Measurements from ENCODE around the gene TMX3.

DNA sequence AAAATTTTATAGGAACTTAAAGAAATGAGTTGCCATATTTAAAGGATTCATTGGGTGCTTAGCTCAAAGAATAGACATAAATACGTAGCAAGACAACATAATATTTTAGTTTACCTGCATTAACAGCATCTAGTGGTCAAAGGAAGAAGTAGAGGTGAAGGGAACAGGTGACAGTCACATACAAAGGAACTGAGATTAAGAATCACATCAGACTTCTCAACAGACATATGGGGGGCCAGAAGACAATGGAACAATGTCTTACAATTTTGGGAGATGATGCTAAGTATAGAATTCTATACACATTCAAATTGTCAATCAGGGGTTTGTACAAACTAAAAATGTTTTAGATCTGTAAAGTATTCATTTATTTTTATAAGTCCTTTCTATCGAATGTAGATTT, 44.4 kb upstream of the TMX3 start:
- TF ChIP-seq, protein P1, sequence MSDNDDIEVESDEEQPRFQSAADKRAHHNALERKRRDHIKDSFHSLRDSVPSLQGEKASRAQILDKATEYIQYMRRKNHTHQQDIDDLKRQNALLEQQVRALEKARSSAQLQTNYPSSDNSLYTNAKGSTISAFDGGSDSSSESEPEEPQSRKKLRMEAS (IDR thresholded peaks at IDR 0.05; ENCODE audit: low read depth): no peak
- TF ChIP-seq, protein P2, sequence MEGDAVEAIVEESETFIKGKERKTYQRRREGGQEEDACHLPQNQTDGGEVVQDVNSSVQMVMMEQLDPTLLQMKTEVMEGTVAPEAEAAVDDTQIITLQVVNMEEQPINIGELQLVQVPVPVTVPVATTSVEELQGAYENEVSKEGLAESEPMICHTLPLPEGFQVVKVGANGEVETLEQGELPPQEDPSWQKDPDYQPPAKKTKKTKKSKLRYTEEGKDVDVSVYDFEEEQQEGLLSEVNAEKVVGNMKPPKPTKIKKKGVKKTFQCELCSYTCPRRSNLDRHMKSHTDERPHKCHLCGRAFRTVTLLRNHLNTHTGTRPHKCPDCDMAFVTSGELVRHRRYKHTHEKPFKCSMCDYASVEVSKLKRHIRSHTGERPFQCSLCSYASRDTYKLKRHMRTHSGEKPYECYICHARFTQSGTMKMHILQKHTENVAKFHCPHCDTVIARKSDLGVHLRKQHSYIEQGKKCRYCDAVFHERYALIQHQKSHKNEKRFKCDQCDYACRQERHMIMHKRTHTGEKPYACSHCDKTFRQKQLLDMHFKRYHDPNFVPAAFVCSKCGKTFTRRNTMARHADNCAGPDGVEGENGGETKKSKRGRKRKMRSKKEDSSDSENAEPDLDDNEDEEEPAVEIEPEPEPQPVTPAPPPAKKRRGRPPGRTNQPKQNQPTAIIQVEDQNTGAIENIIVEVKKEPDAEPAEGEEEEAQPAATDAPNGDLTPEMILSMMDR (IDR thresholded peaks at IDR 0.05): no peak
- TF ChIP-seq RAD21 (IDR thresholded peaks at IDR 0.05; ENCODE audit: low read length) (no peak), TEAD4 (IDR thresholded peaks at IDR 0.05; ENCODE audit: borderline replicate concordance, insufficient read depth) (no peak), POLR2AphosphoS5 (IDR thresholded peaks at IDR 0.05; ENCODE audit: low read depth, low read length) (no peak)
- TF ChIP-seq, protein P3, sequence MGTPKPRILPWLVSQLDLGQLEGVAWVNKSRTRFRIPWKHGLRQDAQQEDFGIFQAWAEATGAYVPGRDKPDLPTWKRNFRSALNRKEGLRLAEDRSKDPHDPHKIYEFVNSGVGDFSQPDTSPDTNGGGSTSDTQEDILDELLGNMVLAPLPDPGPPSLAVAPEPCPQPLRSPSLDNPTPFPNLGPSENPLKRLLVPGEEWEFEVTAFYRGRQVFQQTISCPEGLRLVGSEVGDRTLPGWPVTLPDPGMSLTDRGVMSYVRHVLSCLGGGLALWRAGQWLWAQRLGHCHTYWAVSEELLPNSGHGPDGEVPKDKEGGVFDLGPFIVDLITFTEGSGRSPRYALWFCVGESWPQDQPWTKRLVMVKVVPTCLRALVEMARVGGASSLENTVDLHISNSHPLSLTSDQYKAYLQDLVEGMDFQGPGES (IDR thresholded peaks at IDR 0.05; ENCODE audit: low read depth, low read length): no peak
